Measurements from ENCODE around the gene MRPS23.

The MRPS23 gene

DNA sequence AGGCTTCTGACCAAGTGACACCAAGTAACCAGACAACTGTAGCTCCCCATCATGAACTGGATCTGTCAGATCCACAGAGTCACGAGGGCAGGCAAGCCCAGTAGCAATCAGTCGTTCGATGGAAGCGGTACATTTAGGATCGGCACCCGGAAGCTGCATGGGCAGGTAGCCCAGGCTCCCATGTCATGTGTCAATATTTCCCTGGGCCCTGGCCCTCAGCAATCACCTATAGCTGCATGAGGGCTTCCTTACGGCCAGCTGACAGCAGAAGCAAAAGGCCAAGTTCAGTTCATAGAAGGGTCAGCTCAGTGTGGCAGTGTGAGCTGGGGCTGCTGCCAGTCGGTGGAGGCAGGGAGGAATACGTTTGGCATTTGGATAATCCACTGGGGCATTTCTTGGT, 31.8 kb downstream of the MRPS23 start:
- Mint-ChIP-seq H3K27me3 (ENCODE audit: low read depth) (peaks cover 17% of the 10 kb centered on the region), H3K9me3 (no peaks in the 10 kb centered on the region), H3K4me1 (ENCODE audit: low read depth) (no peaks in the 10 kb centered on the region), H3K36me3 (ENCODE audit: low read depth) (no peaks in the 10 kb centered on the region), H3K4me3 (no peak overlapping the region), H3K27ac (no peak overlapping the region)

DNA sequence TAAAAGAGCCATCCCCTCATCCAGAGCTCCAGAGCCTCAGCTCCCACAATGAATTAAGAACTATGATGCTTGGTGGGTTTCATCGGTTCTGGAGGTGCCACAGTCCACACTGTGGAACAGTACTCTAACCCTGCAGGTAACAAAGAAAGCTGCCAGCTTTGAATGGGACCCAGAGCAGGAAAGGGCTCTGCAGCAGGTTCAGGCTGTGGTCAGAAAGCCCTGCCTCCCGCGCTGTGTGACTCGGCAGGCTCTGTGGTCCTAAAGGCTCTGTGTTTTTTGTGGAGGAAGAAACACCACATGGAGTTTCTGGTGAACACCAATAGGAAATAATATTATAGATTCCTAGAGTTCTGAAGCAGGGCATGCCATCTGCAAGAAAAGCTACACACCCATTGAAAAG, 32.5 kb downstream of the MRPS23 start:
- Mint-ChIP-seq H3K4me3 (no peak overlapping the region), H3K27me3 (ENCODE audit: low read depth) (peaks cover 21% of the 10 kb centered on the region), H3K27ac (no peak overlapping the region), H3K4me1 (ENCODE audit: low read depth) (no peaks in the 10 kb centered on the region), H3K36me3 (ENCODE audit: low read depth) (no peaks in the 10 kb centered on the region), H3K9me3 (no peaks in the 10 kb centered on the region)

DNA sequence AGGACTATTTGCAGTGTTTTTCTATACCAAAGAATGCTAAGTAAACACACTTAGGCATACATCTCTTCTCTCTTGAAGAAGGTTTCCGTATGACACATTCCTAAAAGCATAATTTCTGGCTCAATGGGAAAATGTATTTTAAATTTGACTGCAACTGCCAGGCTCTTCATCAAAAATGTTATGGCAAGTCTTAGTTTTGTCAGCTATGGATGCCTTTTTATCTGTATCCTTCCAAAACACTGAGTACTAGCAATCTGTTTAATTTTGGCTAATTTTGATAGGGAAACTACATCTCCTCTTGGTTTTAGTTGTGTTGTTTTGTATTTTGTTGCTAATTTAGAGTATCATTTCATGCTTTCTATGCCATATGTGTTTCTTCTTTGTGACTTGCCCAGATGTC, 35.4 kb downstream of the MRPS23 start:
- H3K9me3 Mint-ChIP-seq, result no peaks in the 10 kb centered on the region
- H3K4me1 Mint-ChIP-seq (ENCODE audit: low read depth), result no peaks in the 10 kb centered on the region
- no peaks in the 10 kb centered on the region for H3K36me3 Mint-ChIP-seq (ENCODE audit: low read depth)
- peaks cover 42% of the 10 kb centered on the region for H3K27me3 Mint-ChIP-seq (ENCODE audit: low read depth)
- no peak overlapping the region for H3K4me3 Mint-ChIP-seq
- no peak overlapping the region for H3K27ac Mint-ChIP-seq

GRCh38 chr17:57811638-57812280, 38.1 kb downstream of the MRPS23 start:
- no peak overlapping the region for H3K4me3 Mint-ChIP-seq
- no peaks in the 10 kb centered on the region for H3K36me3 Mint-ChIP-seq (ENCODE audit: low read depth)
- H3K4me1 Mint-ChIP-seq (ENCODE audit: low read depth), result no peaks in the 10 kb centered on the region
- no peaks in the 10 kb centered on the region for H3K9me3 Mint-ChIP-seq
- H3K27me3 Mint-ChIP-seq (ENCODE audit: low read depth), result peaks cover 46% of the 10 kb centered on the region
- no peak overlapping the region for H3K27ac Mint-ChIP-seq

GRCh38 chr17:57810721-57811637, 38.9 kb downstream of the MRPS23 start:
- H3K27ac Mint-ChIP-seq, result no peak overlapping the region
- no peak overlapping the region for H3K4me3 Mint-ChIP-seq
- H3K27me3 Mint-ChIP-seq (ENCODE audit: low read depth), result peaks cover 54% of the 10 kb centered on the region
- H3K36me3 Mint-ChIP-seq (ENCODE audit: low read depth), result no peaks in the 10 kb centered on the region
- no peaks in the 10 kb centered on the region for H3K9me3 Mint-ChIP-seq
- H3K4me1 Mint-ChIP-seq (ENCODE audit: low read depth), result no peaks in the 10 kb centered on the region

DNA sequence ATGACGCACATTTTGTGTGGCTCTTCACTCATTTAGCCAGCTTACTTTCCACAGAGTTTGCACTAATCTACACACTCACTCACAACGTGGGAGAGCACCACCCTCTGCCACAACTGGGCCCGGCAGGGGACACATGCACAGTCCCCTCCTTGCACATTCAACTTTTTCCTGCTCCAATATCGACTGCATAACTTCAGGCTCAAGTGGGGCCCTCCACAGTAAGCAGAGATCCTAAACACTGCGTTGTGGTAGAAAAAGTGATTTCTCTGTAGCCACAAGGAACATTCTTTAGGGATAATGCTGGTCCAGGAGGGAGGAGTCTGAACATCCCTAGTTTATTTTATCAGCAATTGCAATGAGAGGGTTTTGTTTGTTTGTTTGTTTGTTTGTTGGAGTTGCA, 40.0 kb downstream of the MRPS23 start:
- no peak overlapping the region for H3K4me3 Mint-ChIP-seq
- H3K4me1 Mint-ChIP-seq (ENCODE audit: low read depth), result no peaks in the 10 kb centered on the region
- no peak overlapping the region for H3K27ac Mint-ChIP-seq
- no peaks in the 10 kb centered on the region for H3K36me3 Mint-ChIP-seq (ENCODE audit: low read depth)
- no peaks in the 10 kb centered on the region for H3K9me3 Mint-ChIP-seq
- H3K27me3 Mint-ChIP-seq (ENCODE audit: low read depth), result peaks cover 54% of the 10 kb centered on the region

- Mint-ChIP-seq H3K27me3 (ENCODE audit: low read depth) (peaks cover 46% of the 10 kb centered on the region), H3K36me3 (ENCODE audit: low read depth) (no peaks in the 10 kb centered on the region), H3K4me1 (ENCODE audit: low read depth) (no peaks in the 10 kb centered on the region), H3K27ac (no peak overlapping the region), H3K9me3 (no peaks in the 10 kb centered on the region), H3K4me3 (no peak overlapping the region)
Observed at GRCh38 chr17:57808882-57809281, 41.0 kb downstream of the MRPS23 start.

GRCh38 chr17:57806167-57806830, 43.5 kb downstream of the MRPS23 start:
- Mint-ChIP-seq H3K27me3 (ENCODE audit: low read depth) (peaks cover 40% of the 10 kb centered on the region), H3K36me3 (ENCODE audit: low read depth) (no peaks in the 10 kb centered on the region)

DNA sequence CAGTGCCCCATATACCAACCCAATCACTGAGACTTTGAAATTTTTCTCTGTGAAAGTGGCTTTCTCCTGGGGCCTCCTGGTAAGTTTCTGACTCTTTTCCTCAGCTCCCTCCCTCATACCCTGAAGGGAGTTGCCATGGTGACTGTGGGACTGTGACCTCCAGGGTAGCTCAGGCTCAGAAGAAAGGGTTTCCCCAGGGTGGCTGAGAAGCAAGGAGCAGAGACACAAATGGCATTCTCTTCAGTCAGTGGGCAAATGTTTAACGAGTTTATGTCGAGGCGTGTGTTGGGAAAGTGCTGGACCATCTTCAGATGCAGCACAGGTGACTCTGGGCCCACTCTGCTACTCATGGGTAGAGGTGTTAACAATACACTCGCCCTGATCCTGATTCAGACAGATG, 46.8 kb downstream of the MRPS23 start:
- Mint-ChIP-seq H3K36me3 (ENCODE audit: low read depth) (no peaks in the 10 kb centered on the region), H3K9me3 (peaks cover 10% of the 10 kb centered on the region), H3K4me1 (ENCODE audit: low read depth) (no peaks in the 10 kb centered on the region), H3K27me3 (ENCODE audit: low read depth) (peaks cover 27% of the 10 kb centered on the region), H3K27ac (no peak overlapping the region), H3K4me3 (no peak overlapping the region)

More at GRCh38 chr17:57806167-57806830, 43.5 kb downstream of the MRPS23 start:
- Mint-ChIP-seq H3K4me1 (ENCODE audit: low read depth) (no peaks in the 10 kb centered on the region), H3K9me3 (peaks cover 5% of the 10 kb centered on the region), H3K27ac (no peak overlapping the region), H3K4me3 (no peak overlapping the region)

- Mint-ChIP-seq H3K27me3 (ENCODE audit: low read depth) (peaks cover 20% of the 10 kb centered on the region), H3K4me3 (no peak overlapping the region), H3K9me3 (peaks cover 10% of the 10 kb centered on the region), H3K27ac (no peak overlapping the region), H3K4me1 (ENCODE audit: low read depth) (no peaks in the 10 kb centered on the region), H3K36me3 (ENCODE audit: low read depth) (no peaks in the 10 kb centered on the region)
Observed at GRCh38 chr17:57801044-57801711, 48.7 kb downstream of the MRPS23 start.

- Mint-ChIP-seq H3K9me3 (no peaks in the 10 kb centered on the region), H3K4me1 (ENCODE audit: low read depth) (peaks cover 2% of the 10 kb centered on the region), H3K36me3 (ENCODE audit: low read depth) (no peaks in the 10 kb centered on the region), H3K27me3 (ENCODE audit: low read depth) (peaks cover 36% of the 10 kb centered on the region), H3K4me3 (no peak overlapping the region), H3K27ac (no peak overlapping the region)
Observed at GRCh38 chr17:57794841-57795240, 55.0 kb downstream of the MRPS23 start.

- Mint-ChIP-seq H3K9me3 (no peaks in the 10 kb centered on the region), H3K27ac (no peak overlapping the region), H3K36me3 (ENCODE audit: low read depth) (no peaks in the 10 kb centered on the region), H3K4me3 (no peak overlapping the region), H3K27me3 (ENCODE audit: low read depth) (peaks cover 36% of the 10 kb centered on the region), H3K4me1 (ENCODE audit: low read depth) (no peaks in the 10 kb centered on the region)
Observed at GRCh38 chr17:57788725-57789124, 61.1 kb downstream of the MRPS23 start.

DNA sequence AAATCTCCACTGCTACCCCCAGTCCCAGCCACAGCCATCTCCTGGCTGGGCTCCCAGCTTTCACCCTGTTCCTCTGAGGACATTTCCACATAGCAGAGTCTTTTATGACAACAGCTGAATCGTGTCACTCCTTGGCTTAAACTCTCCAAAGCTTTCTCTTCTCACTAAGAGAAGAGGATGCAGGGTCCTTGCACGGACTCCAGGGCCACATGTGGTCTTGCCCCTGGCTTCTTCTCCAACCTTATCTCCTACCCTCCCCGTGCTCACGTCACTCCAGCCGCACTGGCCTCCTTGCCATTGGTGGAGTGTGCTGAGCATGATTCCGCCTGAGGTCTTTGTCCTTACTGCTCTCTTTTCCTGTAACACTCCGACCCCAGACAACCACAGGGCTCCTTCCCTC, 64.8 kb downstream of the MRPS23 start:
- no peak overlapping the region for H3K27ac Mint-ChIP-seq
- peaks cover 31% of the 10 kb centered on the region for H3K27me3 Mint-ChIP-seq (ENCODE audit: low read depth)
- no peak overlapping the region for H3K4me3 Mint-ChIP-seq
- no peaks in the 10 kb centered on the region for H3K4me1 Mint-ChIP-seq (ENCODE audit: low read depth)
- no peaks in the 10 kb centered on the region for H3K36me3 Mint-ChIP-seq (ENCODE audit: low read depth)
- H3K9me3 Mint-ChIP-seq, result no peaks in the 10 kb centered on the region
